ENCODE results near the gene SEC16B.

The SEC16B gene

DNA sequence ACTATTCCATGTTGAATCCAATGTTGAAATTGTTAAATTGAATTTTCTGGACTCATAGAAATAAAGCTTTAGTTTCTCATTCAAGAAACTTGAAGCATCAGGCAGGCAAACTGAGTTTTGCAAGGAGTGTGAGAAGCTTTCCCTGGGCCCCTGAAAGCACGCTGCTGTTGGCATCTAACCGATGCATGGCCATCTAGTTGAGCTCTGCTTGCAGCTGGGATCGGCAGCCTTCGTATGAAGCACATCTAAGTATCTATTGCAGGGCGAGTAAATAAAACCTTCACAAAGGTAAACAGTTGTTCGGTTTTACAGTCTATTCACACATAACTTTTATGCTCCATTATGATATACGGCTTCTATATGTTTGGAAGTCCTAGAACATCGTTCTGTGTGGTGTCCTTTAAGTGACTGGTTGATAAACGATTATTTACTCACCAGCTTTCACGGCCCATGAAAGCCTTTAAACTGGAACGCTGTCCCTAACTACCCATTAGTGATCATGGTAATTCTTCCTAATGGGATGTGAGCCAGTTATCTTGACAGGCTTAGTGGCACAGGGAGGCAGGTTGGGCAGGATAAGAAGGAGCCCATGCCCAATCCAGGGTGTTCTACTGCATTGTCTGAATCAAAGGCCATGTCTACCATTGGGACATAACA, 71.7 kb downstream of the SEC16B start:
- no peak for DNase-seq

DNA sequence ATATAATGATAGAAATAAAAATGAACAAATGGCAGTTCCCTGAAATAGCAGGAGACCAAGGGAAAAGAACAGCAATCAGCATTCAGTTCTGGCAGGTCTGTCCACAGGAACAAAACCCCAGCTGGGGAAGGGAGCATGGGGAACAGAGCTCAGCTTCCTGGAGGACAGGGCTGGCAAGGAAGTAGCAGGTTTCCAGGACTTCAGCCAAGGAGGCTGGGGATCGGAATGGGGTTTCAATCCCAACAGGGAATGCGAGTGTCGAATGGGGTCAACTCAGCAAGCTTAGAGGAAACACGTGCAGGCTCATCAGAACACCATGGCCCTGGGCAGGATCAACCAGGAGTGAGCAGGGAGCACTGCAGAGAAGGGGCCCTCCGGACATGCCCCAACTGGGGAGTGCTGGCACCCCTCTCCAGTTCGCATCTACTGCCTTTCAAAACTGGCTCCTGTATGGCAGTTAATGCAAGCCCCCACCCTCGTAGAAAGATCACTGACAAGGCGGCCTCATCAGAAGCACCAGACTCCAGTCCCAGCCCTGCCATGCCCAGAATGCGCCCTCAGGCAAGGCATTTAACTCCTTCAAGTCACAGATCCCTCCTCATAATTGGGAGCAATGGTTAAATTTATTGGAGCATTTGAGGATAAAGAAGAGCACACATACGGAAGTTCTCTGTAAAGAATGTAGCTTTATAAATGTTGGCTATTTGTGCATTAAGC, 72.4 kb downstream of the SEC16B start:
- DNase-seq, result no peak

Data from AML-193 (cell line).